Measurements from ENCODE around the gene CHST12.
"Not testable (repeated sequence)": the region's sequence is repeated elsewhere in the genome, so short reads cannot be mapped to it uniquely, and the experiment has no call there.

The CHST12 gene

DNA sequence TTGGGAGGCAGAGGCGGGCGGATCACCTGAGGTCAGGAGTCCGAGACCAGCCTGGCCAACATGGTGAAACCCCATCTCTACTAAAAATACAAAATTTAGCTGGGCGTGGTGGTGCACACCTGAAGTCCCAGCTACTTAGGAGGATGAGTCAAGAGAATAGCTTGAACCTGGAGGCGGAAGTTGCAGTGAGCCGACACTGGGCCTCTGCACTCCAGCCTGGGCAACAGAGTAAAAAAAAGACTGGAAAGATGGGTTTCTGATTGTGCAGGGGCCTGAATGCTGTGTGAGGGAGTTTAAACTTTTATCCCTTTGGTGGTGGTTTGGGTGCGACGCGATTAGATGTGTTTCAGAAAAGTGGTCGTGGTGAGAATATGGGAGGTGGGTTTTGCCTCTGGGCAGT lies 1.8 kb downstream of the CHST12 start:
- peaks cover 59% of the 10 kb centered on the region for H3K4me1 Mint-ChIP-seq (ENCODE audit: low read depth)
- peak overlapping the region; percentile 90 for H3K4me3 Mint-ChIP-seq
- H3K27me3 Mint-ChIP-seq: no peaks in the 10 kb centered on the region
- H3K36me3 Mint-ChIP-seq: no peaks in the 10 kb centered on the region
- H3K9me3 Mint-ChIP-seq (ENCODE audit: low read depth): no peaks in the 10 kb centered on the region
- H3K27ac Mint-ChIP-seq: peak overlapping the region; percentile 90

DNA sequence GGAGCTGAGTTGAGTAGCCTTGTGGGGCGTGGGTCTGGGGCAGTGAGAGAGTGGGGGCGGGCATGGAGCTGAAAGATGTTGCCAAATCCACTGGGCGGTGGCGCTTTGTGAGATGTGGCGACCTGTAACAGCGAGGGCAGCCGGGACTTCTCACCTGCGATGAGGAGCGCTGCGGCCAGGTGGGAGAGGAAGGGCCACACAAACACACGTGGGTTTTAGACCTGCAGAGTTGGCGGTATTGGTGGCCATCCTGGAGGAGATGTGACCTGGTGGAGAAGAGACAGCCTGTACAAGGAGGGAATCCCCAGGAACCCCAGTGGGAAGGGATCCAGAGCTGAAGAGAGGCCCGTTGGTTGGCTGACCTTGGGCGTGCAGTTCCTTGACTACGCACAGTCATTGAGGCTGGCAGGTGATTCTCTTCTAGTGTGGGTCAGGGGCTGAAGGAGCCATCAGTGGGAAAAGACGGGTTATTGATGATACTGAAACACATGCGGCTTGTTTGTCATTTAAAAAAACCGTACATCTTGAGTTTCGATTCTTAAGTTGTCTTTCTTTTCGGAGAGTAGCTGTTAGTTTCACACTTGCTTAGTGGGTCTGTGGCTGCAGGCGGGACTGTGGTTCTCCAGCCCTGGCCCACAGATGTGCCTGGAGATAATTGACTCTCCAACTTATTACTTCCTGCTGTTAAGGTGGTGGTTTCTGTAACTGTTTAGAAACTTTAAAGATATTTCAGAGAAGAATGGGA lies 2.4 kb downstream of the CHST12 start:
- H3K27me3 Mint-ChIP-seq: no peaks in the 10 kb centered on the region
- H3K27ac Mint-ChIP-seq: peak overlapping the region; percentile 90
- peaks cover 62% of the 10 kb centered on the region for H3K4me1 Mint-ChIP-seq (ENCODE audit: low read depth)
- H3K9me3 Mint-ChIP-seq (ENCODE audit: low read depth): no peaks in the 10 kb centered on the region
- peak overlapping the region; percentile 90 for H3K4me3 Mint-ChIP-seq
- H3K36me3 Mint-ChIP-seq: no peaks in the 10 kb centered on the region

- H3K27ac Mint-ChIP-seq: peak overlapping the region; percentile 82
- H3K4me1 Mint-ChIP-seq (ENCODE audit: low read depth): peaks cover 75% of the 10 kb centered on the region
- H3K36me3 Mint-ChIP-seq: peaks cover 3% of the 10 kb centered on the region
- H3K27me3 Mint-ChIP-seq: no peaks in the 10 kb centered on the region
- peak overlapping the region; percentile 70 for H3K4me3 Mint-ChIP-seq
- no peaks in the 10 kb centered on the region for H3K9me3 Mint-ChIP-seq (ENCODE audit: low read depth)
These were observed 6.5 kb downstream of the CHST12 start for GRCh38 chr7:2409745-2410414.

- Mint-ChIP-seq H3K4me1 (ENCODE audit: low read depth) (peaks cover 66% of the 10 kb centered on the region), H3K27me3 (no peaks in the 10 kb centered on the region), H3K9me3 (ENCODE audit: low read depth) (no peaks in the 10 kb centered on the region), H3K27ac (no peak overlapping the region), H3K4me3 (no peak overlapping the region), H3K36me3 (peaks cover 5% of the 10 kb centered on the region)
These were observed 7.6 kb downstream of the CHST12 start for GRCh38 chr7:2411049-2411448.

DNA sequence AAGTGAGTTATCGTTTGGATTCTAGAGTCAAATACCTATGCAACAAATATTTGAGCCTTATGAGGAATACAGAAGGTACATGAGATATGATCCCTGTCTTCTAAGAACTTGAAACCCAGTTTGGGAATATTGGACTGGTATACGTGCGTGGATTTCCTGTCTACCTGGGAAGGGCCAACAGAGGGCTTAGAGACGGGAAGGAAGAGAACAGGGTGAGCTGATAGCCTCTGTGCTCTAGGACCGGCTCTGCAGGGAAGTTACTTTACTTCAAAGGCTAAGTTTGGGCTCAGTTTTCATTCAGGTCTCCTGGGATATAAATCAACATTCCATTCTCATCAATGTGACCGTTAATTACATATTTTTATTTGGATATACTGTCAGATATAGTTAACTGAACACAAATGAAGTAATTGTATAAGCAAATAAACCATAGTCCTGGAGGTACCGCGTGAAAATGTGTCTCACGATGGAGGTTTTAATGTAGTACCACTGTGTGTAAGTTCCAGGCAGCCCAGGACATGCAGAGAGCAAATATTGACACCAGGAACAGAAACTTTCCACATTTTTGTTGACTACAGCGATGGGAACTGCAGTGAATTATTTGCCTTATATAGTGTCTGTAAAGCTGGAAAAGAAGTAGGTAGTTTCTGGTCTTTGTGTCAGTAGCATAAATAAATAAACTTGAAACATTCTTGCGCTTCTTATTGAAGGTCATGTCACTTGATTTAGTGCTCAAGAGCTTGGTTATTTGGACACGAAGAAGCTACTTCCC lies 8.6 kb downstream of the CHST12 start:
- Mint-ChIP-seq H3K4me1 (ENCODE audit: low read depth) (peaks cover 67% of the 10 kb centered on the region), H3K27me3 (no peaks in the 10 kb centered on the region), H3K27ac (no peak overlapping the region), H3K4me3 (no peak overlapping the region), H3K9me3 (ENCODE audit: low read depth) (no peaks in the 10 kb centered on the region), H3K36me3 (peaks cover 9% of the 10 kb centered on the region)

- Mint-ChIP-seq H3K4me1 (ENCODE audit: low read depth) (peaks cover 68% of the 10 kb centered on the region), H3K27me3 (no peaks in the 10 kb centered on the region), H3K36me3 (peaks cover 9% of the 10 kb centered on the region), H3K9me3 (ENCODE audit: low read depth) (no peaks in the 10 kb centered on the region), H3K4me3 (peak overlapping the region; percentile 18), H3K27ac (no peak overlapping the region)
These were observed 9.3 kb downstream of the CHST12 start for GRCh38 chr7:2412587-2413201.

GRCh38 chr7:2416063-2416462 lies 12.7 kb downstream of the CHST12 start:
- Mint-ChIP-seq H3K4me1 (ENCODE audit: low read depth) (peaks cover 56% of the 10 kb centered on the region), H3K9me3 (ENCODE audit: low read depth) (no peaks in the 10 kb centered on the region), H3K36me3 (peaks cover 12% of the 10 kb centered on the region), H3K27me3 (no peaks in the 10 kb centered on the region), H3K4me3 (no peak overlapping the region), H3K27ac (no peak overlapping the region)

DNA sequence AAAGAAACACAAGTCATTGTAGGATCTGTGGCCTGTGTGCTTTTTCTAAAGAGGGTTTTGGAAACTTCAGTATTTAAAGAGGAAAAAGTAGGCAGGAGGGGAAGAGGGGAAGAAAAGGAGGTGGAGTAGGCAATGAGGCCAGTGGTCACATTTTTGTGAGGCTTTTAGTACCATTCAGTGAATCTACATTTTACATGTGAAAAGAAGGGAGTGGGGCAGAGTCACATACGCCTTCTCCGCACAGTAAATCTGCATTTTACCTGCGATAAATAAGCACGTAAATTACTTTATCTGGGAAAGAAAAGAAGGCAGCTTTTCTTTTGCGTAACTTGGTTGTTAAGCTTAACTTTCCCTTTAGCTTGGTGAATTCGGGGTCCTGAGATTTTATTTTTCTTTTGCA lies 13.2 kb downstream of the CHST12 start:
- peak overlapping the region; percentile 34 for H3K27ac Mint-ChIP-seq
- H3K27me3 Mint-ChIP-seq: no peaks in the 10 kb centered on the region
- peaks cover 12% of the 10 kb centered on the region for H3K36me3 Mint-ChIP-seq
- no peaks in the 10 kb centered on the region for H3K9me3 Mint-ChIP-seq (ENCODE audit: low read depth)
- H3K4me1 Mint-ChIP-seq (ENCODE audit: low read depth): peaks cover 54% of the 10 kb centered on the region
- H3K4me3 Mint-ChIP-seq: no peak overlapping the region

DNA sequence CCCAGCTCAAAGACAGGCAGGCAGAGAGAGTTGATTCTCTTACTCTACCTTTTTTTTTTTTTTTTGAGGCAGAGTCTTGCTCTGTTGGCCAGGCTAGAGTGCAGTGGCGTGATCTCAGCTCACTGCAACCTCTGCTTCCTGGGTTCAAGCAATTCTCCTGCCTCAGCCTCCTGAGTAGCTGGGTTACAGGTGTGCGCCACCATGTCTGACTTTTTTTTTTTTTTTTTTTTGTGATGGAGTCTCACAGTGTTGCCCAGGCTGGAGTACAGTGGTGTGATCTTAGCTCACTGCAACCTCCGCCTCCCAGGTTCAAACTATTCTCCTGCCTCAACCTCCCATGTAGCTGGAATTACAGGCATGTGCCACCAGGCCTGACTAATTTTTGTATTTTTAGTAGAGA lies 13.8 kb downstream of the CHST12 start:
- Mint-ChIP-seq H3K36me3 (peaks cover 12% of the 10 kb centered on the region), H3K4me1 (ENCODE audit: low read depth) (peaks cover 52% of the 10 kb centered on the region)
- not testable (repeated sequence) for H3K27me3 Mint-ChIP-seq; H3K4me3 Mint-ChIP-seq; H3K27ac Mint-ChIP-seq; H3K9me3 Mint-ChIP-seq (ENCODE audit: low read depth)

- H3K9me3 Mint-ChIP-seq (ENCODE audit: low read depth): no peaks in the 10 kb centered on the region
- peak overlapping the region; percentile 42 for H3K4me3 Mint-ChIP-seq
- H3K36me3 Mint-ChIP-seq: peaks cover 12% of the 10 kb centered on the region
- H3K27me3 Mint-ChIP-seq: no peaks in the 10 kb centered on the region
- H3K27ac Mint-ChIP-seq: peak overlapping the region; percentile 30
- H3K4me1 Mint-ChIP-seq (ENCODE audit: low read depth): peaks cover 45% of the 10 kb centered on the region
These were observed 14.6 kb downstream of the CHST12 start for GRCh38 chr7:2417981-2418481.

GRCh38 chr7:2420216-2420933 lies 17.0 kb downstream of the CHST12 start:
- Mint-ChIP-seq H3K4me1 (ENCODE audit: low read depth) (peaks cover 34% of the 10 kb centered on the region), H3K4me3 (no peak overlapping the region), H3K27me3 (no peaks in the 10 kb centered on the region), H3K9me3 (ENCODE audit: low read depth) (no peaks in the 10 kb centered on the region), H3K27ac (no peak overlapping the region), H3K36me3 (peaks cover 9% of the 10 kb centered on the region)

GRCh38 chr7:2421943-2422310 lies 18.5 kb downstream of the CHST12 start:
- Mint-ChIP-seq H3K36me3 (peaks cover 4% of the 10 kb centered on the region), H3K4me3 (no peak overlapping the region), H3K27me3 (no peaks in the 10 kb centered on the region), H3K4me1 (ENCODE audit: low read depth) (peaks cover 23% of the 10 kb centered on the region), H3K9me3 (ENCODE audit: low read depth) (no peaks in the 10 kb centered on the region), H3K27ac (no peak overlapping the region)

DNA sequence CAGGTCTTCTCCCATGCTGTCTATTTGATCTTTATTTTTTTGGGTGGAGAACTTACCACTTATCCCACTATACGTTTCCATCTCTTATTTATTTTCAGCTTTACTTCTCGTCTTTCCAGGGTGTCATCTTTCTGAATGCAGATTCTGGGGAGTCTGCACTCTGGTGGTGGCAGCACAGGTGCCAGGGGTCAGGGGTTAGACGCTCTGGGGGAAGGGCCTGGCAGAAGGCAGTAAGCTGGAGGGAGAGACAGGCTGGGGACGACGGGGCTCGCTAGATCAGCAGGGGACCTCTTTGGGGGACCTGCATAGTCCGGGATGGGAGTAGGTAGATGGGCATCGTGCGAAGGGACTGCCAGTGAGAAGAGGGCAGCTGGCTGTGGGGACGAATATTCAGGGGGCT lies 22.3 kb downstream of the CHST12 start:
- Mint-ChIP-seq H3K4me1 (ENCODE audit: low read depth) (peaks cover 12% of the 10 kb centered on the region), H3K27ac (no peak overlapping the region), H3K9me3 (ENCODE audit: low read depth) (no peaks in the 10 kb centered on the region), H3K4me3 (no peak overlapping the region), H3K27me3 (no peaks in the 10 kb centered on the region), H3K36me3 (no peaks in the 10 kb centered on the region)

- no peaks in the 10 kb centered on the region for H3K9me3 Mint-ChIP-seq (ENCODE audit: low read depth)
- no peaks in the 10 kb centered on the region for H3K27me3 Mint-ChIP-seq
- peaks cover 7% of the 10 kb centered on the region for H3K4me1 Mint-ChIP-seq (ENCODE audit: low read depth)
- no peak overlapping the region for H3K4me3 Mint-ChIP-seq
- no peak overlapping the region for H3K27ac Mint-ChIP-seq
- peaks cover 5% of the 10 kb centered on the region for H3K36me3 Mint-ChIP-seq
These were observed 28.0 kb downstream of the CHST12 start for GRCh38 chr7:2431260-2431867.
